D721Med (cell line): Measurements from ENCODE around the gene SLC13A4.

Experiments used
- DNase-seq: peaks from one replicate; pipeline ENCODE4 v3.0.0; 2011; ENCODE audit warnings: low spot score; ENCODE audit not compliant: insufficient read length
- FAIRE-seq: peaks from 2 replicates; lab custom pipeline; 2011; peaks lifted over from hg19 to GRCh38; lab: Jason Lieb, UNC
- CTCF ChIP-seq: IDR thresholded peaks from 2 replicates; pipeline ENCODE4 v1.5.1; 2012; ENCODE audit warnings: mild to moderate bottlenecking, control low read depth; ENCODE audit not compliant: insufficient read depth; ENCODE audit errors: missing control alignments

SLC13A4 gene

DNA sequence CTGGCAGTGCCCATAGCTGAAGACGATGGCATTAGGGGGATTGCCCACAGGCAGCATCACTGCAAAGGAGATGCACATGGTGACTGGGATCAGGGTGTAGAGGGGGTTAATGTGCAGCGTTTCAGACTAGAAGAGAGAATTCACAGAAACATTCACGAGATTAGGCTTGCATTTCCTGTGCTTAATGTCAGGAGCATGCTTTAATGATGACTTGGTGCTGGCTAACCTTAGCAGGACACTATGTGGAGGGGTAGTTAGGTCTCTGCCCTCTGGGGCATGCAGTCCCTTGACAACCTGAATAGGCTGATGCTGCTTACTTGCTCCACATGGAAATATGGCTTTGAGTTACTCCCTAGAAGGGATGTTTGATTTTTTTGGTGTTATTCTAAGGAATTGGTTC is 43.9 kb downstream of the SLC13A4 start:
- no peak for TF ChIP-seq CTCF
- no peak for DNase-seq
- FAIRE-seq: no peak

GRCh38 chr7:135683609-135684008 is 44.4 kb downstream of the SLC13A4 start:
- no peak for DNase-seq
- no peak for FAIRE-seq
- TF ChIP-seq CTCF: no peak

DNA sequence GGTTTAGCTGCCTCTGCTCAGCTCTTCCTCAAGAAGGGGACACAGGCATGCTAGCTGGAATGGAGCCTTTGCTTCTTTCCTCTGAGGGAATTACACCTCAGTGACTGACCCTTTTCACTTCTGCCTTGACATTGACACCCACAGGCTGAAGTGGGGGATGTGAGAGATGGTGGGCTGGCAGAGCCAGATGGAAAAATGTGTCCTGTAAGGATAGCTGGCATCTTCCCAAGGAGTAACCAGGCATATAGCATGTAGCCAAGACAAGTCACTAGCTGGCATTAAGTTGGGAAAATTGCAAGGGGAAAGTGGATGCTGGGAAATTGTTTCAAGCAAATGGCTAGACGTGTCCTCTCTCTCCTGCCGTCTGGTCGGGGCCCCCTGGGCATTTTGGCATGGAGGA is 45.8 kb downstream of the SLC13A4 start:
- TF ChIP-seq CTCF: no peak
- DNase-seq: no peak
- no peak for FAIRE-seq

- TF ChIP-seq CTCF: no peak
- no peak for FAIRE-seq
- no peak for DNase-seq
Observed at GRCh38 chr7:135681762-135682161, 46.2 kb downstream of the SLC13A4 start.

GRCh38 chr7:135678612-135679575 is 49.1 kb downstream of the SLC13A4 start:
- no peak for TF ChIP-seq CTCF
- FAIRE-seq (no peak), DNase-seq (no peak)

- TF ChIP-seq CTCF: no peak
- DNase-seq (no peak), FAIRE-seq (no peak)
Observed at GRCh38 chr7:135673360-135673706, 54.7 kb downstream of the SLC13A4 start.

GRCh38 chr7:135672560-135673359 is 55.2 kb downstream of the SLC13A4 start:
- DNase-seq: no peak
- peak; percentile 81 for TF ChIP-seq CTCF
- peak; percentile 87 for FAIRE-seq
